H1 (cell line): ENCODE data around the gene ASF1A. TPM values are rescaled to one million over a fixed set of nuclear protein-coding genes. Genes with fewer than 3 reads are reported as not detected.

Source experiments
- BCL11A ChIP-seq, 2 experiments: IDR thresholded peaks; one replicate each; pipeline ENCODE4 v1.6.1; 2011; ENCODE audit warnings: low read depth in 2 of 2, low read length in 2 of 2, mild to moderate bottlenecking in 2 of 2
- CEBPB ChIP-seq: IDR thresholded peaks from 2 replicates; pipeline ENCODE4 v1.6.1; 2012; ENCODE audit warnings: low read depth, low read length
- CTCF ChIP-seq, 3 experiments: IDR thresholded peaks; 1 replicate in 2 of 3; 2 replicates in 1 of 3; pipeline versions ENCODE4 v1.5.1 to v1.6.1; 2011; ENCODE audit warnings: low read length in 3 of 3, mild to moderate bottlenecking in 3 of 3, inconsistent platforms in 2 of 3, low read depth in 1 of 3, moderate library complexity in 1 of 3; ENCODE audit not compliant: insufficient read depth in 1 of 3; ENCODE audit errors: control extremely low read depth in 1 of 3
- SIN3A ChIP-seq, 2 experiments: IDR thresholded peaks in 1 of 2; conservative IDR thresholded peaks in 1 of 2; 2 replicates each; pipeline ENCODE4 v1.6.1; 2011 to 2012; ENCODE audit warnings: low read length in 2 of 2, improper control_type of control experiment in 1 of 2, low read depth in 1 of 2, mild to moderate bottlenecking in 1 of 2
- ZNF274 ChIP-seq: IDR thresholded peaks from 2 replicates; pipeline ENCODE4 v1.7.0; 2012; ENCODE audit warnings: low read length, borderline replicate concordance; ENCODE audit errors: extremely low read depth
- polyA plus RNA-seq, 7 experiments: library from polyadenylated mRNA; depleted of rRNA in 3 of 7; stranded (reverse) in 5 of 7; unstranded in 2 of 7; fragments of >200 nt in 5 of 7; fragments of 200-250 nt in 2 of 7; gene quantifications; 1 replicate in 5 of 7; 2 replicates in 1 of 7; 4 replicates in 1 of 7; pipeline versions ENCODE4 v1.2.1 to v1.2.3, GENCODE V29; 2011 to 2013; ENCODE audit warnings: missing spikeins in 2 of 7, mixed read lengths in 2 of 7
- total RNA-seq: library from RNA; stranded (reverse); fragmentation: NEBNext Ultra II Directional; extraction: Animal tissue kit (Norgen Biotek cat#: 25700); gene quantifications from 2 replicates; pipeline ENCODE4 v1.2.1, GENCODE V29; 2021

ASF1A gene
- total and polyA plus RNA-seq, 2 of the 8 experiments (the other 6 are each of a cell fraction or from before 2014, with no cell fraction given) = 11.4 to 50.2 TPM

GRCh38 chr6:118940770-118941169 lies 46.8 kb downstream of the ASF1A start (continued):
- TF ChIP-seq CTCF (IDR thresholded peaks at IDR 0.05; ENCODE audit: control extremely low read depth in 1 of 3, insufficient read depth in 1 of 3, low read depth in 1 of 3, low read length in 3 of 3) (no peak), ZNF274 (no peak), SIN3A (conservative IDR thresholded peaks at IDR 0.05 in 1 of 2, IDR thresholded peaks at IDR 0.05 in 1 of 2; ENCODE audit: low read depth in 1 of 2, low read length in 2 of 2) (no peak), CEBPB (no peak), BCL11A (IDR thresholded peaks at IDR 0.05; ENCODE audit: low read depth in 2 of 2, low read length in 2 of 2) (no peak)
